HCT116 (cell line): ENCODE measurements around the gene NDUFS8. TPM values are rescaled to one million over a fixed set of nuclear protein-coding genes. Genes with fewer than 3 reads are reported as not detected.

Source experiments
- ATAC-seq: fragments of 200-7000 bp; cut with Tn5 transposase; 2 replicates; pipeline ENCODE4 v1.9.1; 2020; ENCODE audit warnings: mild to moderate bottlenecking, moderate library complexity
- BruUV-seq: library from RNA; stranded (reverse); fragments of 400-500 nt; replicated peaks from 2 replicates; lab custom pipeline; 2021; lab: Mats Ljungman, UMichigan
- CTCF ChIA-PET: fragments of 300-600 bp; sonication (Branson Sonifier 250); formaldehyde crosslinking; loops from one replicate; lab custom pipeline; 2021; ENCODE audit warnings: antibody characterized with exemption; lab: Charles Lee
- POLR2A ChIA-PET: fragments of 300-600, 350-600 bp; sonication (Branson Sonifier 250); formaldehyde crosslinking; loops from one replicate; lab custom pipeline; 2021; ENCODE audit warnings: antibody characterized with exemption; lab: Charles Lee
- RAD21 ChIA-PET, 2 experiments: fragments of 300-600 bp; sonication (Branson Sonifier 250); formaldehyde crosslinking; loops; one replicate each; lab custom pipeline; 2023; ENCODE audit warnings: low total read pairs in 2 of 2; ENCODE audit not compliant: uncharacterized antibody in 2 of 2, unreplicated experiment in 2 of 2, low non-redundant PET in 1 of 2; lab: Charles Lee
- DNase-seq: peaks from one replicate; pipeline ENCODE4 v3.0.0-alpha.2; 2010; ENCODE audit warnings: low read depth, low spot score
- H2AFZ ChIP-seq: fragments of 200-600 bp; shearing (Covaris generic), sonication (generic); 2 replicates; pipeline ENCODE4 v1.6.1; 2017; ENCODE audit warnings: low read depth, mixed run types, mixed read lengths, antibody characterized with exemption, low read length; ENCODE audit not compliant: poor library complexity, severe bottlenecking
- H3K27ac ChIP-seq: 2 replicates; pipeline ENCODE4 v1.5.1; 2012; ENCODE audit warnings: low read depth, low read length
- H3K27me3 ChIP-seq: fragments of 200-600 bp; sonication (generic); 2 replicates; pipeline ENCODE4 v1.6.1; 2016; ENCODE audit warnings: mixed run types, low read length, mixed read lengths; ENCODE audit not compliant: insufficient read depth
- H3K36me3 ChIP-seq, 2 experiments: fragments of 200-500 bp in 1 of 2; fragments of 200-600 bp in 1 of 2; sonication (Bioruptor generic) in 1 of 2; sonication (generic) in 1 of 2; 2 replicates each; pipeline versions ENCODE4 v1.5.1 to v1.6.1; 2014 to 2016; ENCODE audit warnings: low read length in 2 of 2, inconsistent platforms in 1 of 2, mixed read lengths in 1 of 2, mixed run types in 1 of 2; ENCODE audit not compliant: insufficient read depth in 2 of 2, control insufficient read depth in 1 of 2
- H3K4me1 ChIP-seq, 2 experiments: fragments of 200-600 bp in 1 of 2; sonication (generic) in 1 of 2; 2 replicates each; pipeline versions ENCODE4 v1.5.1 to v1.6.1; 2012 to 2017; ENCODE audit warnings: low read length in 2 of 2, inconsistent platforms in 1 of 2, mild to moderate bottlenecking in 1 of 2, mixed read lengths in 1 of 2, mixed run types in 1 of 2, moderate library complexity in 1 of 2; ENCODE audit not compliant: insufficient read depth in 2 of 2, control insufficient read depth in 1 of 2
- H3K4me2 ChIP-seq: fragments of 200-600 bp; sonication (generic); 2 replicates; pipeline ENCODE4 v1.6.1; 2017; ENCODE audit warnings: mixed run types, low read length, mixed read lengths
- H3K4me3 ChIP-seq, 2 experiments: fragments of 200-600 bp in 1 of 2; sonication (generic) in 1 of 2; replicated peaks in 1 of 2; 2 replicates each; pipeline ENCODE4 v1.5.1; 2011 to 2016; ENCODE audit warnings: low read length in 2 of 2, control low read depth in 1 of 2, low read depth in 1 of 2, mild to moderate bottlenecking in 1 of 2, mixed read lengths in 1 of 2, mixed run types in 1 of 2
- H3K79me2 ChIP-seq: fragments of 200-600 bp; sonication (generic); 2 replicates; pipeline ENCODE4 v1.6.1; 2017; ENCODE audit warnings: mild to moderate bottlenecking, mixed run types, low read length, moderate library complexity, mixed read lengths; ENCODE audit not compliant: insufficient read depth
- H3K9ac ChIP-seq: fragments of 200-600 bp; sonication (generic); 2 replicates; pipeline ENCODE4 v1.6.1; 2016; ENCODE audit warnings: low read length, mixed read lengths
- H3K9me2 ChIP-seq: fragments of 200-600 bp; sonication (generic), shearing (Covaris generic); 2 replicates; pipeline ENCODE4 v1.6.1; 2017; ENCODE audit warnings: mixed run types, mild to moderate bottlenecking, moderate library complexity; ENCODE audit not compliant: insufficient read depth
- H3K9me3 ChIP-seq, 2 experiments: fragments of 200-500 bp in 1 of 2; fragments of 200-600 bp in 1 of 2; sonication (Bioruptor generic) in 1 of 2; sonication (generic) in 1 of 2; 2 replicates each; pipeline ENCODE4 v1.6.1; 2014 to 2017; ENCODE audit warnings: low read length in 2 of 2, mixed read lengths in 2 of 2, inconsistent platforms in 1 of 2, low read depth in 1 of 2, mild to moderate bottlenecking in 1 of 2, mixed run types in 1 of 2, moderate library complexity in 1 of 2; ENCODE audit not compliant: control insufficient read depth in 1 of 2, insufficient read depth in 1 of 2
- H4K20me1 ChIP-seq: fragments of 200-600 bp; sonication (generic), shearing (Covaris generic); 2 replicates; pipeline ENCODE4 v1.6.1; 2017; ENCODE audit warnings: mixed run types, mild to moderate bottlenecking, moderate library complexity; ENCODE audit not compliant: insufficient read depth
- CBX3 ChIP-seq: IDR thresholded peaks from 2 replicates; pipeline ENCODE4 v1.6.1; 2012; ENCODE audit warnings: low read depth
- CEBPB ChIP-seq: IDR thresholded peaks from 2 replicates; pipeline ENCODE4 v1.6.1; 2012; ENCODE audit warnings: low read depth
- EGR1 ChIP-seq: IDR thresholded peaks from 2 replicates; pipeline ENCODE4 v1.6.1; 2012; ENCODE audit warnings: low read depth
- ELF1 ChIP-seq: IDR thresholded peaks from 2 replicates; pipeline ENCODE4 v1.6.1; 2012; ENCODE audit warnings: low read depth, borderline replicate concordance
- EZH2 ChIP-seq: fragments of 200-600 bp; sonication (generic); IDR thresholded peaks from 2 replicates; pipeline ENCODE4 v1.6.1; 2017; ENCODE audit warnings: antibody characterized with exemption, mixed run types
- EZH2phosphoT487 ChIP-seq: fragments of 200-600 bp; IDR thresholded peaks from 2 replicates; pipeline ENCODE4 v1.6.1; 2018; ENCODE audit warnings: antibody characterized with exemption, borderline replicate concordance
- MAX ChIP-seq: IDR thresholded peaks from 2 replicates; pipeline ENCODE4 v1.6.1; 2012
- POLR2A ChIP-seq: IDR thresholded peaks from 2 replicates; pipeline ENCODE4 v1.7.0; 2011; ENCODE audit warnings: borderline replicate concordance; ENCODE audit not compliant: insufficient read depth, insufficient read length; ENCODE audit errors: extremely low read depth
- POLR2AphosphoS5 ChIP-seq: IDR thresholded peaks from 2 replicates; pipeline ENCODE4 v1.6.1; 2011; ENCODE audit warnings: mild to moderate bottlenecking, low read depth, low read length, moderate library complexity
- RAD21 ChIP-seq: IDR thresholded peaks from 2 replicates; pipeline ENCODE4 v1.6.1; 2012; ENCODE audit warnings: low read depth, mild to moderate bottlenecking
- SIN3A ChIP-seq: IDR thresholded peaks from 2 replicates; pipeline ENCODE4 v1.6.1; 2012; ENCODE audit warnings: low read depth
- SP1 ChIP-seq: IDR thresholded peaks from 2 replicates; pipeline ENCODE4 v1.6.1; 2012; ENCODE audit warnings: low read depth
- TCF7L2 ChIP-seq: IDR thresholded peaks from 2 replicates; pipeline ENCODE4 v1.7.0; 2011; ENCODE audit warnings: borderline replicate concordance, inconsistent platforms; ENCODE audit not compliant: insufficient read depth, insufficient read length; ENCODE audit errors: extremely low read depth
- YY1 ChIP-seq: IDR thresholded peaks from 2 replicates; pipeline ENCODE4 v1.6.1; 2011; ENCODE audit warnings: low read length, low read depth, moderate library complexity, mild to moderate bottlenecking; ENCODE audit not compliant: insufficient replicate concordance; ENCODE audit errors: extremely low read depth
- intact Hi-C: fragments of 100-400 bp; cut with micrococcal nuclease; formaldehyde crosslinking; loops from 2 replicates; pipeline ENCODE4 v1.10.0; 2022
- total RNA-seq: library from RNA; stranded (reverse); gene quantifications from one replicate; pipeline ENCODE4 v1.2.1, GENCODE V29; 2021; ENCODE audit not compliant: unreplicated experiment
- TF ChIP-seq, protein P1 (sequence below): IDR thresholded peaks from 2 replicates; pipeline ENCODE4 v1.6.1; 2012
- TF ChIP-seq, protein P2 (sequence below), 3 experiments: fragments of 200-600 bp in 1 of 3; sonication (generic) in 1 of 3; IDR thresholded peaks in 2 of 3; conservative IDR thresholded peaks in 1 of 3; 2 replicates each; pipeline ENCODE4 v1.5.1; 2012 to 2017; ENCODE audit warnings: low read depth in 2 of 3, low read length in 2 of 3, antibody characterized with exemption in 1 of 3, borderline replicate concordance in 1 of 3, control low read depth in 1 of 3, mild to moderate bottlenecking in 1 of 3, mixed read lengths in 1 of 3, mixed run types in 1 of 3, moderate library complexity in 1 of 3; ENCODE audit not compliant: insufficient read depth in 1 of 3

Gene NDUFS8
- total RNA-seq, 1 experiment from 2014 or later: 189 TPM

- no TSS peak for BruUV-seq
- H2AFZ ChIP-seq: no peak overlapping the region
- no peaks in the 10 kb centered on the region for H3K27me3 ChIP-seq
- H3K36me3 ChIP-seq: peaks cover 29 to 63% of the 10 kb centered on the region in 2 experiments
- ATAC-seq: no peak
- ChIA-PET RAD21 (no interaction called here), CTCF (no interaction called here), POLR2A (no interaction called here)
- H3K9ac ChIP-seq: no peak overlapping the region
- no peaks in the 10 kb centered on the region for H3K9me2 ChIP-seq
- H4K20me1 ChIP-seq: no peaks in the 10 kb centered on the region
- H3K4me3 ChIP-seq: no peak overlapping the region
- no peak overlapping the region for H3K27ac ChIP-seq
- DNase-seq: no peak
- H3K4me2 ChIP-seq: no peak overlapping the region
- no peaks in the 10 kb centered on the region for H3K9me3 ChIP-seq
- TF ChIP-seq RAD21: no peak
- no peak for TF ChIP-seq POLR2AphosphoS5
- no peak for TF ChIP-seq MAX
- TF ChIP-seq YY1: no peak
- no peak for TF ChIP-seq POLR2A
- no peaks in the 10 kb centered on the region for H3K4me1 ChIP-seq
- no peaks in the 10 kb centered on the region for H3K79me2 ChIP-seq
- intact Hi-C loops: no loop called here
These were observed 35.4 kb downstream of the NDUFS8 start for GRCh38 chr11:68065841-68066240.

- Histone ChIP-seq H3K27ac (no peak overlapping the region), H3K27me3 (no peaks in the 10 kb centered on the region), H3K36me3 (peaks cover 29 to 66% of the 10 kb centered on the region in 2 experiments), H3K4me1 (no peaks in the 10 kb centered on the region), H3K9ac (no peak overlapping the region), H3K79me2 (no peaks in the 10 kb centered on the region), H4K20me1 (no peaks in the 10 kb centered on the region), H3K4me2 (no peak overlapping the region), H3K9me2 (no peaks in the 10 kb centered on the region), H2AFZ (no peak overlapping the region), H3K4me3 (no peak overlapping the region), H3K9me3 (no peaks in the 10 kb centered on the region)
- ChIA-PET CTCF (no interaction called here), RAD21 (no interaction called here), POLR2A (no interaction called here)
- ATAC-seq (no peak), DNase-seq (no peak)
- intact Hi-C loops: no loop called here
- BruUV-seq: no TSS peak
- TF ChIP-seq, protein P1, sequence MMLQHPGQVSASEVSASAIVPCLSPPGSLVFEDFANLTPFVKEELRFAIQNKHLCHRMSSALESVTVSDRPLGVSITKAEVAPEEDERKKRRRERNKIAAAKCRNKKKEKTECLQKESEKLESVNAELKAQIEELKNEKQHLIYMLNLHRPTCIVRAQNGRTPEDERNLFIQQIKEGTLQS: no peak
- TF ChIP-seq ELF1 (no peak), EZH2phosphoT487 (no peak), TCF7L2 (no peak), POLR2A (no peak), SIN3A (no peak), EGR1 (no peak), SP1 (no peak), CBX3 (no peak), YY1 (no peak), POLR2AphosphoS5 (no peak), RAD21 (no peak), CEBPB (no peak), EZH2 (no peak), MAX (no peak)
- TF ChIP-seq, protein P2, sequence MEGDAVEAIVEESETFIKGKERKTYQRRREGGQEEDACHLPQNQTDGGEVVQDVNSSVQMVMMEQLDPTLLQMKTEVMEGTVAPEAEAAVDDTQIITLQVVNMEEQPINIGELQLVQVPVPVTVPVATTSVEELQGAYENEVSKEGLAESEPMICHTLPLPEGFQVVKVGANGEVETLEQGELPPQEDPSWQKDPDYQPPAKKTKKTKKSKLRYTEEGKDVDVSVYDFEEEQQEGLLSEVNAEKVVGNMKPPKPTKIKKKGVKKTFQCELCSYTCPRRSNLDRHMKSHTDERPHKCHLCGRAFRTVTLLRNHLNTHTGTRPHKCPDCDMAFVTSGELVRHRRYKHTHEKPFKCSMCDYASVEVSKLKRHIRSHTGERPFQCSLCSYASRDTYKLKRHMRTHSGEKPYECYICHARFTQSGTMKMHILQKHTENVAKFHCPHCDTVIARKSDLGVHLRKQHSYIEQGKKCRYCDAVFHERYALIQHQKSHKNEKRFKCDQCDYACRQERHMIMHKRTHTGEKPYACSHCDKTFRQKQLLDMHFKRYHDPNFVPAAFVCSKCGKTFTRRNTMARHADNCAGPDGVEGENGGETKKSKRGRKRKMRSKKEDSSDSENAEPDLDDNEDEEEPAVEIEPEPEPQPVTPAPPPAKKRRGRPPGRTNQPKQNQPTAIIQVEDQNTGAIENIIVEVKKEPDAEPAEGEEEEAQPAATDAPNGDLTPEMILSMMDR (IDR thresholded peaks at IDR 0.05 in 2 of 3, conservative IDR thresholded peaks at IDR 0.05 in 1 of 3; ENCODE audit: borderline replicate concordance in 1 of 3, insufficient read depth in 1 of 3, low read depth in 2 of 3, low read length in 2 of 3): no peak
These were observed 36.3 kb downstream of the NDUFS8 start for GRCh38 chr11:68066742-68067141.
